Measurements from ENCODE around the gene TIMP2. TPM values are rescaled to one million over a fixed set of nuclear protein-coding genes. Genes with fewer than 3 reads are reported as not detected.
A peak's percentile ranks its signal among the peaks of the same experiment; 100 is the strongest.

TIMP2 gene, protein sequence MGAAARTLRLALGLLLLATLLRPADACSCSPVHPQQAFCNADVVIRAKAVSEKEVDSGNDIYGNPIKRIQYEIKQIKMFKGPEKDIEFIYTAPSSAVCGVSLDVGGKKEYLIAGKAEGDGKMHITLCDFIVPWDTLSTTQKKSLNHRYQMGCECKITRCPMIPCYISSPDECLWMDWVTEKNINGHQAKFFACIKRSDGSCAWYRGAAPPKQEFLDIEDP
- 10 to 100 TPM; 12.7 to 84.6 (median 44.0) TPM for polyA plus RNA-seq
- long read RNA-seq, donor 1, result 0 reads
- long read RNA-seq, donor 2, transcript TIMP2-201 (5 exons, 3,652 nt), result major isoform, 9 of 9 reads
- long read RNA-seq, donor 2, partial matches to known transcripts, result 0 of 9 reads
- long read RNA-seq, donor 2, other reads (novel, unspliced or antisense), result 0 of 9 reads
- long read RNA-seq, donor 3, transcript TIMP2-201 (5 exons, 3,652 nt), result major isoform, 21 of 21 reads
- long read RNA-seq, donor 3, partial matches to known transcripts, result 0 of 21 reads
- long read RNA-seq, donor 3, other reads (novel, unspliced or antisense), result 0 of 21 reads
- long read RNA-seq, donor 4, partial matches to known transcripts, result 0 of 2 reads
- long read RNA-seq, donor 4, other reads (novel, unspliced or antisense), result 0 of 2 reads
- long read RNA-seq, donor 5, transcript TIMP2-201 (5 exons, 3,652 nt), result major isoform, 5 of 6 reads
- long read RNA-seq, donor 5, partial matches to known transcripts, result 0 of 6 reads
- long read RNA-seq, donor 5, other reads (novel, unspliced or antisense), result 0 of 6 reads
- long read RNA-seq, donor 6, transcript TIMP2-201 (5 exons, 3,652 nt), result major isoform, 28 of 29 reads
- long read RNA-seq, donor 6, partial matches to known transcripts, result 0 of 29 reads
- long read RNA-seq, donor 6, other reads (novel, unspliced or antisense), result 0 of 29 reads
- long read RNA-seq, donor 7, transcript TIMP2-201 (5 exons, 3,652 nt), result major isoform, 65 of 66 reads
- long read RNA-seq, donor 7, partial matches to known transcripts, result 0 of 66 reads
- long read RNA-seq, donor 7, other reads (novel, unspliced or antisense), result 0 of 66 reads
- long read RNA-seq, donor 8, partial matches to known transcripts, result 0 of 4 reads
- long read RNA-seq, donor 8, other reads (novel, unspliced or antisense), result 0 of 4 reads
- long read RNA-seq, donor 9, partial matches to known transcripts, result 0 of 5 reads
- long read RNA-seq, donor 9, other reads (novel, unspliced or antisense), result 0 of 5 reads
- long read RNA-seq, donor 10, transcript TIMP2-201 (5 exons, 3,652 nt), result major isoform, 60 of 76 reads
- long read RNA-seq, donor 10, partial matches to known transcripts, result 14 of 76 reads
- long read RNA-seq, donor 10, other reads (novel, unspliced or antisense), result 0 of 76 reads

DNA sequence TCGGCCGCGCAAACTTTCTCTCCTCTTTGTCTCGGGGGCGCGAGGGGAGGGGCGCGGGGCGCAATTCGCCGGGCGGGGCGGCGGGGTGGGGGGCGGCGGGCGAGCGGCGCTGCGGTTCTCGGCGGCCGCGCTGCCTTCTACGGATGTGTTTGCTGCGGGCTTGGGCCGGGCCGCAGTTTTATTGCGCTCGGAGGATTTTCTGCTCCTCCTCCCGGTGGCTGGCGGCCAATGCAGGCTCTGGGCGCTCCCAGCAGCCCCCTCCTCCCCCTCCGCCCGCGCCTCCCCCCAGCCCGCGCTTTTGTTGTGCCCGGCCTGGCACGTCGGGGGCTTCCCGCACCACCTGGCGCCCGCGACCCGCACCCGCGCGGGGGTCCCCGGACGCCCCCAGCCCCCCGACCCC is at the start of gene TIMP2:
Gene TIMP2, minus strand, starts transcription at position 154 of the 400 bp plus-strand sequence. CDS start 299 bp downstream, outside the sequence.
- H3K4me3 ChIP-seq (ENCODE audit: low read depth in 1 of 3, low read length in 3 of 3), result peak within 1 kb of the TSS; percentile 59 to 79 (median 70)
- DNase-seq (peak; percentile 64 to 89), FAIRE-seq (no peak)
- H3K4me1 ChIP-seq (ENCODE audit: control insufficient read depth in 3 of 3, insufficient read depth in 2 of 3, low read depth in 1 of 3, low read length in 2 of 3), result peaks cover 2 to 22% (median 3%) of the 10 kb centered on the region in 3 donors
- WGBS, 3 donors, result 0 to 3% (median 1%) methylated on average over 5 to 52 of the region's 52 CpGs
- H3K9me3 ChIP-seq (ENCODE audit: control insufficient read depth in 2 of 2, insufficient read depth in 1 of 2, low read depth in 1 of 2, low read length in 1 of 2), result no peaks in the 10 kb centered on the region
- peaks cover 0 to 12% (median 0%) of the 10 kb centered on the region in 3 donors for H3K36me3 ChIP-seq (ENCODE audit: control insufficient read depth in 3 of 3, insufficient read depth in 2 of 3, low read depth in 1 of 3, low read length in 3 of 3)
- H3K27me3 ChIP-seq (ENCODE audit: control insufficient read depth in 3 of 3, insufficient read depth in 3 of 3, low read length in 3 of 3), result peaks cover 0 to 6% (median 0%) of the 10 kb centered on the region in 3 donors
- H3K27ac ChIP-seq (ENCODE audit: low read depth in 1 of 3, low read length in 2 of 3), result peak within 1 kb of the TSS; percentile 59 to 90 (median 87)

- Histone ChIP-seq H3K27ac (ENCODE audit: low read depth in 1 of 3, low read length in 2 of 3) (no peak overlapping the region), H3K4me1 (ENCODE audit: control insufficient read depth in 3 of 3, insufficient read depth in 2 of 3, low read depth in 1 of 3, low read length in 2 of 3) (peaks cover 0 to 47% (median 7%) of the 10 kb centered on the region in 3 donors), H3K4me3 (ENCODE audit: low read depth in 1 of 3, low read length in 3 of 3) (no peak overlapping the region), H3K27me3 (ENCODE audit: control insufficient read depth in 3 of 3, insufficient read depth in 3 of 3, low read length in 3 of 3) (no peaks in the 10 kb centered on the region), H3K9me3 (ENCODE audit: control insufficient read depth in 2 of 2, insufficient read depth in 1 of 2, low read depth in 1 of 2, low read length in 1 of 2) (no peaks in the 10 kb centered on the region), H3K36me3 (ENCODE audit: control insufficient read depth in 3 of 3, insufficient read depth in 2 of 3, low read depth in 1 of 3, low read length in 3 of 3) (peaks cover 0 to 91% (median 0%) of the 10 kb centered on the region in 3 donors)
- FAIRE-seq, result no peak
- DNase-seq, result no peak
- 79 to 83% (median 82%) methylated on average over 23 of the region's 23 CpGs for WGBS, 3 donors
These were observed 48.8 kb upstream of the TIMP2 start for GRCh38 chr17:78973792-78974520.

- no peak for DNase-seq
- H3K4me1 ChIP-seq (ENCODE audit: control insufficient read depth in 3 of 3, insufficient read depth in 2 of 3, low read depth in 1 of 3, low read length in 2 of 3), result peaks cover 0 to 41% (median 7%) of the 10 kb centered on the region in 3 donors
- peak overlapping the region in 1 of 3 donors; percentile 14 for H3K27ac ChIP-seq (ENCODE audit: low read depth in 1 of 3, low read length in 2 of 3)
- WGBS, 3 donors, result 64 to 70% (median 70%) methylated on average over 10 to 11 of the region's 11 CpGs
- no peak for FAIRE-seq
- H3K36me3 ChIP-seq (ENCODE audit: control insufficient read depth in 3 of 3, insufficient read depth in 2 of 3, low read depth in 1 of 3, low read length in 3 of 3), result peaks cover 0 to 95% (median 0%) of the 10 kb centered on the region in 3 donors
- H3K4me3 ChIP-seq (ENCODE audit: low read depth in 1 of 3, low read length in 3 of 3), result no peak overlapping the region
- H3K27me3 ChIP-seq (ENCODE audit: control insufficient read depth in 3 of 3, insufficient read depth in 3 of 3, low read length in 3 of 3), result no peaks in the 10 kb centered on the region
- H3K9me3 ChIP-seq (ENCODE audit: control insufficient read depth in 2 of 2, insufficient read depth in 1 of 2, low read depth in 1 of 2, low read length in 1 of 2), result no peaks in the 10 kb centered on the region
These were observed 48.0 kb upstream of the TIMP2 start for GRCh38 chr17:78973196-78973595.

DNA sequence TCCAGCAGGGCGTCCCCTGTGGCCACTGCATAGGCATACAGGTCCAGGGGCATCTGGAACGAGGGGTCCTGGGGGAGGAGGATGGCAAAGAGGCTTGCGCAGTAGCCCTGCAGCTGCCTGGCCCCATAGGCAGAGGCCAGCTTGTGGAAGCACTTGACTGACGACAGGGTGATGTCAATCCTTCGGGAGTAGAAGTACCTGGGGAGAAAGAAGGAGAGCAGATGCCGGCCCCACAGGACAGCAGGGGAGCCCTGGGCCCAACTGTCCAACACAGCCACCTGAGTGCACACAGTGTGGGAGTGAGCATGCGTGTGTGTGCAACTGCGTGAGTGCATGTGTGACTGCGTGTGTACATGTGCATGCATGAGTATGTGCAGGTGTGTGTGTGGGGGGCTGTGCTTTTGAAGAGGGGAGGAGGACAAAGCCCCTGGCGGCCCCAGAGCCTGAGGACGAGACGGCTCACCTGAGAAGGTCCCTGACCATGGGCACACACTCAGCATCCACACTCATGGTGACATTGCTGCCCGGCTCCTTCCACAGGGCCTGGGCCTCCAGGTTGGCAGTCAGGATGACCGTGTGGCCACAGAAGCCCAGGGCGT is 47.4 kb upstream of the TIMP2 start:
- Histone ChIP-seq H3K27ac (ENCODE audit: low read depth in 1 of 3, low read length in 2 of 3) (peak overlapping the region in 1 of 3 donors; percentile 14), H3K4me1 (ENCODE audit: control insufficient read depth in 3 of 3, insufficient read depth in 2 of 3, low read depth in 1 of 3, low read length in 2 of 3) (peaks cover 0 to 35% (median 7%) of the 10 kb centered on the region in 3 donors), H3K36me3 (ENCODE audit: control insufficient read depth in 3 of 3, insufficient read depth in 2 of 3, low read depth in 1 of 3, low read length in 3 of 3) (peaks cover 0 to 95% (median 2%) of the 10 kb centered on the region in 3 donors), H3K9me3 (ENCODE audit: control insufficient read depth in 2 of 2, insufficient read depth in 1 of 2, low read depth in 1 of 2, low read length in 1 of 2) (no peaks in the 10 kb centered on the region), H3K27me3 (ENCODE audit: control insufficient read depth in 3 of 3, insufficient read depth in 3 of 3, low read length in 3 of 3) (no peaks in the 10 kb centered on the region), H3K4me3 (ENCODE audit: low read depth in 1 of 3, low read length in 3 of 3) (no peak overlapping the region)
- DNase-seq (no peak), FAIRE-seq (no peak)
- 85 to 87% (median 85%) methylated on average over 15 of the region's 15 CpGs for WGBS, 3 donors

- peaks cover 0 to 95% (median 2%) of the 10 kb centered on the region in 3 donors for H3K36me3 ChIP-seq (ENCODE audit: control insufficient read depth in 3 of 3, insufficient read depth in 2 of 3, low read depth in 1 of 3, low read length in 3 of 3)
- H3K27ac ChIP-seq (ENCODE audit: low read depth in 1 of 3, low read length in 2 of 3), result no peak overlapping the region
- FAIRE-seq (no peak), DNase-seq (no peak)
- no peak overlapping the region for H3K4me3 ChIP-seq (ENCODE audit: low read depth in 1 of 3, low read length in 3 of 3)
- H3K4me1 ChIP-seq (ENCODE audit: control insufficient read depth in 3 of 3, insufficient read depth in 2 of 3, low read depth in 1 of 3, low read length in 2 of 3), result peaks cover 0 to 28% (median 4%) of the 10 kb centered on the region in 3 donors
- 77 to 80% (median 79%) methylated on average over 22 of the region's 22 CpGs for WGBS, 3 donors
- H3K9me3 ChIP-seq (ENCODE audit: control insufficient read depth in 2 of 2, insufficient read depth in 1 of 2, low read depth in 1 of 2, low read length in 1 of 2), result no peaks in the 10 kb centered on the region
- H3K27me3 ChIP-seq (ENCODE audit: control insufficient read depth in 3 of 3, insufficient read depth in 3 of 3, low read length in 3 of 3), result no peaks in the 10 kb centered on the region
These were observed 46.7 kb upstream of the TIMP2 start for GRCh38 chr17:78971756-78972506.

DNA sequence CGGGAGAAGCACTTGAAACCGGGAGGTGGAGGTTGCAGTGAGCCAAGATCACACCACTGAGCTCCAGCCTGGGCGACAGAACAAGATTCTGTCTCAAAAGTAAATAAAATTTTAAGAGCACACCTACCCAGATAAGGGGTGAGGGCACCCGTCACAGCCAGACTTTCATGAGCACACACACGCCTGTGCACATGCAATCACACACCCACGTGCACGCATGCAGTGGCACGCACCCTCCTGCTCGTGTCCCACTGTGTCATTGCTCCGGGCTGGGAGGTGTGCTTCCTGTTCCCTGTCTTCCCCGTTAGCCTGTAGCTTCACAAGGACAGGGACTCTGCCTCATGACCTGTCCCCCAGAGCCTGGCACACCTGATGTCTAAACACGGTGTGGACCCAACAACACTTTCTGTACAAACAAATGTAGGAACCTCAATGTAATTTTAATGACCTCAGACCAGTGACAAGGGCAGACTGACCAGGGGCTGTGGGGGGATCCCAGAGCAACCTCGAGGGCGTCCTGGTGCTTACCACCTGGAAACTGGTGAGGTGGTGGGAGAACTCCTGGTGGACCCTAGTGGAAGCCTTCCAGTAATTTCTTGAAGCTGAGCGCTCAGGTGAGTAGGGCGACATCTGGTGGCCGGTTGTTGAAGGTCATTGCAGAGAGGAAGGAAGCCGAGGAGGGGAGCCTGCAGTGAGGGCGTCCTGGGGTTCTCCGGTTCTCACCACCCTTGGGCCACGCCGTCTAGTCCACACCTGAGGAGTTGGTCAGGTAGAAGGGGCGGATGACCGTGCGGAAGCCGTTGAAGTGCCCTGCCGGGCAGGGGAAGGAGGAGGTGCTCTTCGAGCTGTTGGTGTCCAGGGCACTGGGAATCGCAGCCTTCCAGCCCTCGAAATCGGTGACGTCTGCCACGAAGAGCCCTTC is 45.9 kb upstream of the TIMP2 start:
- 36 to 40% (median 37%) methylated on average over 33 of the region's 33 CpGs for WGBS, 3 donors
- Histone ChIP-seq H3K27me3 (ENCODE audit: control insufficient read depth in 3 of 3, insufficient read depth in 3 of 3, low read length in 3 of 3) (no peaks in the 10 kb centered on the region), H3K4me3 (ENCODE audit: low read depth in 1 of 3, low read length in 3 of 3) (no peak overlapping the region), H3K4me1 (ENCODE audit: control insufficient read depth in 3 of 3, insufficient read depth in 2 of 3, low read depth in 1 of 3, low read length in 2 of 3) (peaks cover 0 to 20% (median 4%) of the 10 kb centered on the region in 3 donors), H3K9me3 (ENCODE audit: control insufficient read depth in 2 of 2, insufficient read depth in 1 of 2, low read depth in 1 of 2, low read length in 1 of 2) (no peaks in the 10 kb centered on the region), H3K27ac (ENCODE audit: low read depth in 1 of 3, low read length in 2 of 3) (peak overlapping the region in 2 of 3 donors; percentile 14 to 41), H3K36me3 (ENCODE audit: control insufficient read depth in 3 of 3, insufficient read depth in 2 of 3, low read depth in 1 of 3, low read length in 3 of 3) (peaks cover 0 to 95% (median 2%) of the 10 kb centered on the region in 3 donors)
- no peak for FAIRE-seq
- DNase-seq, result peak; percentile 78 to 89
